Measurements from ENCODE around the gene TOMM5. TPM values are rescaled to one million over a fixed set of nuclear protein-coding genes. Genes with fewer than 3 reads are reported as not detected.

The TOMM5 gene
- total RNA-seq, 4 donors from 2014 or later = 50.4 to 79.1 (median 67.1) TPM

- WGBS, 2 donors = 69 to 79% methylated on average over 3 of the region's 3 CpGs
- TF ChIP-seq CTCF (IDR thresholded peaks at IDR 0.05) (no peak), POLR2A (IDR thresholded peaks at IDR 0.05) (no peak)
- no peak for DNase-seq (ENCODE audit: low spot score in 2 of 2)
- intact Hi-C loops (cut with DNase I; ENCODE audit: low total_unique reads) = no loop called here
- H3K4me3 ChIP-seq (ENCODE audit: low read depth, poor library complexity, severe bottlenecking) = no peak overlapping the region
Observed at GRCh38 chr9:37566716-37567115, 25.7 kb downstream of the TOMM5 start.

GRCh38 chr9:37565661-37566618, 26.5 kb downstream of the TOMM5 start:
- no peak for DNase-seq (ENCODE audit: low spot score in 2 of 2)
- WGBS, 2 donors = 80 to 85% methylated on average over 7 of the region's 7 CpGs
- H3K4me3 ChIP-seq (ENCODE audit: low read depth, poor library complexity, severe bottlenecking) = no peak overlapping the region
- TF ChIP-seq POLR2A (IDR thresholded peaks at IDR 0.05) = no peak
- no peak for TF ChIP-seq CTCF (IDR thresholded peaks at IDR 0.05)
- intact Hi-C loops (cut with DNase I; ENCODE audit: low total_unique reads) = no loop called here

- no peak overlapping the region for H3K4me3 ChIP-seq (ENCODE audit: low read depth, poor library complexity, severe bottlenecking)
- intact Hi-C loops (cut with DNase I; ENCODE audit: low total_unique reads) = no loop called here
- TF ChIP-seq POLR2A (IDR thresholded peaks at IDR 0.05) (no peak), CTCF (IDR thresholded peaks at IDR 0.05) (no peak)
- DNase-seq (ENCODE audit: low spot score in 2 of 2) = no peak
- 82 to 93% methylated on average over 4 of the region's 4 CpGs for WGBS, 2 donors
Observed at GRCh38 chr9:37564916-37565315, 27.5 kb downstream of the TOMM5 start.

- no peak overlapping the region for H3K4me3 ChIP-seq (ENCODE audit: low read depth, poor library complexity, severe bottlenecking)
- intact Hi-C loops (cut with DNase I; ENCODE audit: low total_unique reads) = no loop called here
- DNase-seq (ENCODE audit: low spot score in 2 of 2) = no peak
- WGBS, 2 donors = 61 to 87% methylated on average over 3 of the region's 3 CpGs
- no peak for TF ChIP-seq POLR2A (IDR thresholded peaks at IDR 0.05)
- TF ChIP-seq CTCF (IDR thresholded peaks at IDR 0.05) = no peak
Observed at GRCh38 chr9:37563806-37564513, 28.4 kb downstream of the TOMM5 start.

- intact Hi-C loops (cut with DNase I; ENCODE audit: low total_unique reads) = no loop called here
- TF ChIP-seq POLR2A (IDR thresholded peaks at IDR 0.05) = no peak
- no peak for TF ChIP-seq CTCF (IDR thresholded peaks at IDR 0.05)
- WGBS, 2 donors = 68 to 74% methylated on average over 1 of the region's 1 CpG
Observed at GRCh38 chr9:37562826-37563225, 29.6 kb downstream of the TOMM5 start.

More at GRCh38 chr9:37562826-37563225, 29.6 kb downstream of the TOMM5 start:
- no peak overlapping the region for H3K4me3 ChIP-seq (ENCODE audit: low read depth, poor library complexity, severe bottlenecking)
- DNase-seq (ENCODE audit: low spot score in 2 of 2) = no peak

All from lower leg skin (tissue), 4 donors.